VCaP (cell line): ENCODE data around the gene GIMAP1.

Experiments used
- H3K27ac ChIP-seq: fragments of 450-650 bp; 2 replicates; pipeline ENCODE4 v1.5.1; 2017
- CTCF ChIP-seq: fragments of 450-650 bp; conservative IDR thresholded peaks from 2 replicates; pipeline ENCODE4 v1.5.1; 2017; ENCODE audit warnings: mild to moderate bottlenecking, moderate library complexity

The GIMAP1 gene

GRCh38 chr7:150728011-150728410 lies 11.6 kb downstream of the GIMAP1 start:
- no peak for TF ChIP-seq CTCF
- no peak overlapping the region for H3K27ac ChIP-seq

- TF ChIP-seq CTCF, result no peak
- H3K27ac ChIP-seq, result no peak overlapping the region
Measured at GRCh38 chr7:150728609-150729008, 12.2 kb downstream of the GIMAP1 start.

GRCh38 chr7:150731916-150732315 lies 15.5 kb downstream of the GIMAP1 start:
- no peak overlapping the region for H3K27ac ChIP-seq
- no peak for TF ChIP-seq CTCF

- no peak for TF ChIP-seq CTCF
Measured at GRCh38 chr7:150732786-150733481, 16.5 kb downstream of the GIMAP1 start.

GRCh38 chr7:150733482-150734095 lies 17.2 kb downstream of the GIMAP1 start:
- no peak for TF ChIP-seq CTCF
- no peak overlapping the region for H3K27ac ChIP-seq

More at GRCh38 chr7:150732786-150733481, 16.5 kb downstream of the GIMAP1 start:
- no peak overlapping the region for H3K27ac ChIP-seq

GRCh38 chr7:150734254-150734653 lies 17.8 kb downstream of the GIMAP1 start:
- no peak overlapping the region for H3K27ac ChIP-seq

More at GRCh38 chr7:150734254-150734653, 17.8 kb downstream of the GIMAP1 start:
- no peak for TF ChIP-seq CTCF
